ENCODE results near the gene SNX1. TPM values are rescaled to one million over a fixed set of nuclear protein-coding genes. Genes with fewer than 3 reads are reported as not detected.

The SNX1 gene
- total and polyA plus RNA-seq, 2 of the 13 experiments (the other 11 are each of a cell fraction or from before 2014, with no cell fraction given), result 29.3 to 60.1 TPM

- TF ChIP-seq USF2 (IDR thresholded peaks at IDR 0.05; ENCODE audit: low read depth, low read length) (no peak), USF2 (CRISPR knock-in tag; IDR thresholded peaks at IDR 0.05; ENCODE audit: borderline replicate concordance) (peak; percentile 4; the same call in 1 of the 2 replicates), ZNF432 (CRISPR knock-in tag; IDR thresholded peaks at IDR 0.05; ENCODE audit: borderline replicate concordance) (no peak), KLF12 (CRISPR knock-in tag; IDR thresholded peaks at IDR 0.05; ENCODE audit: borderline replicate concordance) (no peak), ZNF619 (CRISPR knock-in tag; IDR thresholded peaks at IDR 0.05) (no peak), TFDP2 (CRISPR knock-in tag; IDR thresholded peaks at IDR 0.05) (peak; percentile 98), MIER3 (CRISPR knock-in tag; IDR thresholded peaks at IDR 0.05; ENCODE audit: borderline replicate concordance) (peak; percentile 42), NFATC3 (CRISPR knock-in tag; IDR thresholded peaks at IDR 0.05) (no peak), ZNF768 (CRISPR knock-in tag; IDR thresholded peaks at IDR 0.05) (peak; percentile 89), PCBP2 (optimal IDR thresholded peaks at IDR 0.05; ENCODE audit: low read depth, low read length, poor library complexity, severe bottlenecking) (no peak), ZNF800 (CRISPR knock-in tag; IDR thresholded peaks at IDR 0.05) (0 out of 2 replicates have a peak, but pooled peaks have one; percentile 12), U2AF1 (optimal IDR thresholded peaks at IDR 0.05; ENCODE audit: low read depth, low read length) (no peak), ZBTB49 (CRISPR knock-in tag; IDR thresholded peaks at IDR 0.05; ENCODE audit: borderline replicate concordance) (no peak), THYN1 (CRISPR knock-in tag; IDR thresholded peaks at IDR 0.05; ENCODE audit: borderline replicate concordance, low read depth) (no peak), FOXP4 (CRISPR knock-in tag; IDR thresholded peaks at IDR 0.05) (0 out of 2 replicates have a peak, but pooled peaks have one; percentile 26), GLI4 (CRISPR knock-in tag; IDR thresholded peaks at IDR 0.05; ENCODE audit: borderline replicate concordance) (no peak), ZNF564 (CRISPR knock-in tag; IDR thresholded peaks at IDR 0.05) (no peak), ZNF546 (CRISPR knock-in tag; conservative IDR thresholded peaks at IDR 0.05) (no peak)
These were observed 2.0 kb upstream of the SNX1 start, which contains the start of gene CIAO2A (continued) for GRCh38 chr15:64093627-64094417.

All from HepG2 (cell line).